Stimulated activated CD4-positive, alpha-beta T cell treated with anti-CD3 and anti-CD28 coated beads, TNF-alpha, amount 100 ng/mL, for 24 hours (primary cell): ENCODE measurements around the gene STPG3.
"Not testable (repeated sequence)": the region's sequence is repeated elsewhere in the genome, so short reads cannot be mapped to it uniquely, and the experiment has no call there.

Experiments used
- DNase-seq, 3 experiments: peaks; one replicate each; pipeline ENCODE4 v3.0.0-alpha.2; 2020; ENCODE audit warnings: low read depth in 3 of 3

The STPG3 gene

DNA sequence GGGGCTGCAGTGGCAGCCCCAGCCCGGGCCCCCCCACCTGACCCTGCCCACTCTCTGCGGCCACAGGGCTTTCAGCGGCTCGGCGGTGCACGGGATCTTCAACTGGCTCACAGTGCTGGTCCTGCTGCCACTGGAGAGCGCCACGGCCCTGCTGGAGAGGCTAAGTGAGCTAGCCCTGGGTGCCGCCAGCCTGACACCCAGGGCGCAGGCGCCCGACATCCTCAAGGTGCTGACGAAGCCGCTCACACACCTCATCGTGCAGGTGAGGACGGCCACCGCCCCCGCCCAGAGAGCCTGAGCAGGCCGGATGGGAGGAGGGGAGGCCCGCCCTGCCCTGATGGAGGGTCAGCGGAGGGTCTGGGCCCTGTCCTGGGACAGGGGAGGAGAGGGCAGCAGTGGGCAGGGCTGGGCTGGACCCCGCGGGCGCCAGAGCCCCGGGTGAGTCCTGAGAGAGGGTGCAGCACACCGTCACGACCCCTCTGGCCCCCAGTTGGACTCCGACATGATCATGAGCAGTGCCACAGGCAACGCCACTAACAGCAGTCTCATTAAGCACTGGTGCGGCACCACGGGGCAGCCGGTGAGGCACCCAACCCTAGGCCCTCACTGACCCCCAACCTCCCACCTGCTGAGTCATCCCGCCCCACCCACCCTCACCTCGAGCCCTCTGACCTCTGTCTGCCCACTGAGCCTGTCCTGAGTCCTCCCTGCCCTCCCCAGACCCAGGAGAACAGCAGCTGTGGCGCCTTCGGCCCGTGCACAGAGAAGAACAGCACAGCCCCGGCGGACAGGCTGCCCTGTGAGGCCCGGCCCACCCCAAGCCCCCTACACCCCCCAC, 17.7 kb upstream of the STPG3 start:
- DNase-seq, result no peak

DNA sequence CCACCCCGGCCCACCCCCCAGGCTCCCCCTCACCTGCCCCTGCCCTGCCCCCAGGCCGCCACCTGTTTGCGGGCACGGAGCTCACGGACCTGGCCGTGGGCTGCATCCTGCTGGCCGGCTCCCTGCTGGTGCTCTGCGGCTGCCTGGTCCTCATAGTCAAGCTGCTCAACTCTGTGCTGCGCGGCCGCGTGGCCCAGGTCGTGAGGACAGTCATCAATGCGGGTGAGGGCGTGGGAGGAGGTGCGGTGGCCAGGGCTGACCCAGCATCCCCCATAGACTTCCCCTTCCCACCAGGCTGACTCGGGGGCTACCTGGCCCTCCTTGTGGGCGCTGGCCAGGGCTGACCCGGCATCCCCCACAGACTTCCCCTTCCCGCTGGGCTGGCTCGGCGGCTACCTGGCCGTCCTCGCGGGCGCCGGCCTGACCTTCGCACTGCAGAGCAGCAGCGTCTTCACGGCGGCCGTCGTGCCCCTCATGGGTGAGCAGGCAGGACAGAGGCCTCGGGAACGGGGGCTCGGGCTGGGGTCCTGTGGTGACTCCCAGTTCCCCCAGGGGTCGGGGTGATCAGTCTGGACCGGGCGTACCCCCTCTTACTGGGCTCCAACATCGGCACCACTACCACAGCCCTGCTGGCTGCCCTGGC, 16.9 kb upstream of the STPG3 start:
- DNase-seq, result no peak

DNA sequence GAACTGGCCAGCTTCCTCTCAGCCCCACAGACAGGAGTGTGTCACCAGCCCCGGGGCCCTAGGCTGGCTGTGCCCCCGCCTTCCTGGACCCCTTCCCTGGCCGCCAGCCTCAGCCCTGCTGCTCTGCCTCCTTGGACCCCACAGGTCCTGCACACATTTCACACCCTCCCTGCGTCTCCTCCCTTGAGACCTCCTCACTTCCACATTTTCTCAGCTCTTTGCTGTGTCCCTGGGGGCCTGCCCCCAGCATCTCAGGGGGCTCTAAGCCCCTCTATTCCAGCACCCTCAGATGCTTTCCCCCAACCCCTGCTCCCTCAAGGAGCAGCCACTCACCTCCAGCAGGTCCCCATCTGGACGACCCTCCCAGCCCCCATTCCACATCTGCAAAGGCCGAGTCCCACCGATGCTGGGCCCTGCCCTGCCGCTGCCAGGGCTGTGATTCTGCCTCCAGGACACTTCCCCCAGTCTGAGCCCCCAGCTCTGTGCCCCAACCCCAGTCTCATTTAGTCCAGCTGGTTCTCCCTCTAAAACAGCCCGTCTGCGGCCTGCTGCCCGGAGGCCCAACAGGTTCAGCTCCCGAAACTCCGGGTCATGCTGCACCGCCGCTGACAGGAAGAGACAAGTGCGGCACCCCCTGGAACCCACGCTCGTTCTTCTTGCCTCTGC, 16.2 kb upstream of the STPG3 start:
- DNase-seq, result no peak

- DNase-seq, result no peak
These were observed 15.5 kb upstream of the STPG3 start for GRCh38 chr9:137235424-137236237.

- peak; percentile 85 to 93 (median 85) for DNase-seq
These were observed 14.7 kb upstream of the STPG3 start for GRCh38 chr9:137236238-137236935.

GRCh38 chr9:137236936-137237421, 14.1 kb upstream of the STPG3 start:
- DNase-seq, result no peak

- DNase-seq, result no peak
These were observed 13.0 kb upstream of the STPG3 start for GRCh38 chr9:137237759-137238726.

- DNase-seq, result not testable (repeated sequence)
These were observed 11.4 kb upstream of the STPG3 start for GRCh38 chr9:137239541-137240200.

- DNase-seq, result peak; percentile 38 to 66 (median 46)
These were observed 10.7 kb upstream of the STPG3 start for GRCh38 chr9:137240318-137240840.

DNA sequence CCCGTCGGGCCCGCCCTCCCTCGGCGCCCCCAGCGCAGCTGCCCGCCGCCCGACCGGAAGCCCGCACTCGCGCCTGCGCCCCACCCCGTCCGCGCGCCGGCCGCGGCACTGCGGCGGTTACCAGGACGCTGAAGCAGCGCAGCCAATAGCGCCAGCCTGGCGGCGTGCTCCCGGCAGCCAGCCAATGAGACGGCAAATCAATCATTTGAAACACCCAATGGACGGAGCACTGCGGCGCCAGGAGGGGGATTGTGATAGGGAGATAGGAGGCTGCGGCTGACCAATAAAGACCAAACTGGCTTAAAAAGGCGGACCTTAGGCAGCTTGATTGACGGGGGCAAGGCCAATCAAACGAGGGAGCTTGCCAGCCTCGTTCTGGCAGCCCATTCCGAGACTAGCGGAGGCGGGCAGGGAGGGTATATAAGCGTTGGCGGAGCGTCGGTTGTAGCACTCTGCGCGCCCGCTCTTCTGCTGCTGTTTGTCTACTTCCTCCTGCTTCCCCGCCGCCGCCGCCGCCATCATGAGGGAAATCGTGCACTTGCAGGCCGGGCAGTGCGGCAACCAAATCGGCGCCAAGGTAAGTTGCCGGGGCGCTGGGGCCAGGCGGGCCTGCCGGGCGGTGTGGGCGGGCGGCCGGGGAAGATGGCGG, 10.1 kb upstream of the STPG3 start, which contains the start of gene TUBB4B:
Gene TUBB4B, plus strand, starts transcription at position 447 of the 649 bp plus-strand sequence. Its CDS starts 74 bp downstream, at position 521.
- peak; percentile 92 to 97 (median 96) for DNase-seq

GRCh38 chr9:137241490-137242268, 9.4 kb upstream of the STPG3 start:
- peak; percentile 40 to 63 (median 41) for DNase-seq

GRCh38 chr9:137242269-137243203, 8.6 kb upstream of the STPG3 start:
- DNase-seq, result no peak

DNA sequence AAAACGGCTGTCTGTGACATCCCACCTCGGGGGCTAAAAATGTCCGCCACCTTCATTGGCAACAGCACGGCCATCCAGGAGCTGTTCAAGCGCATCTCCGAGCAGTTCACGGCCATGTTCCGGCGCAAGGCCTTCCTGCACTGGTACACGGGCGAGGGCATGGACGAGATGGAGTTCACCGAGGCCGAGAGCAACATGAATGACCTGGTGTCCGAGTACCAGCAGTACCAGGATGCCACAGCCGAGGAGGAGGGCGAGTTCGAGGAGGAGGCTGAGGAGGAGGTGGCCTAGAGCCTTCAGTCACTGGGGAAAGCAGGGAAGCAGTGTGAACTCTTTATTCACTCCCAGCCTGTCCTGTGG, 7.8 kb upstream of the STPG3 start:
- not testable (repeated sequence) for DNase-seq

- peak in 1 of 3 experiments; percentile 27 for DNase-seq
These were observed 7.2 kb upstream of the STPG3 start for GRCh38 chr9:137243626-137244485.
